IMR-90 (cell line): Measurements from ENCODE around the gene CCDC117. TPM values are rescaled to one million over a fixed set of nuclear protein-coding genes. Genes with fewer than 3 reads are reported as not detected.

Experiments
- ATAC-seq: fragments of 200-7000 bp; cut with Tn5 transposase; 2 replicates; pipeline ENCODE4 v1.9.1; 2020; ENCODE audit warnings: low read depth, mild to moderate bottlenecking, moderate library complexity
- BruUV-seq: library from RNA; stranded (reverse); fragments of 400-500 nt; replicated peaks from 2 replicates; lab custom pipeline; 2021; lab: Mats Ljungman, UMichigan
- CTCF ChIA-PET: fragments of 300-600 bp; formaldehyde crosslinking; extraction: SDS; loops from one replicate; lab custom pipeline; 2021; ENCODE audit warnings: antibody characterized with exemption; lab: Yijun Ruan, JAX
- POLR2A ChIA-PET: fragments of 300-600 bp; sonication (Branson Sonifier 250); formaldehyde crosslinking; loops from one replicate; lab custom pipeline; 2022; ENCODE audit warnings: antibody characterized with exemption; ENCODE audit not compliant: unreplicated experiment; lab: Charles Lee
- DNase-seq: peaks from one replicate; pipeline ENCODE4 v3.0.0; 2013
- H2AFZ ChIP-seq: replicated peaks from 2 replicates; pipeline ENCODE3; 2013; ENCODE audit warnings: low read length, mild to moderate bottlenecking; ENCODE audit not compliant: poor library complexity
- H2AK5ac ChIP-seq: 2 replicates; pipeline ENCODE4 v1.6.1; 2013; ENCODE audit warnings: low read depth, low read length, inconsistent platforms
- H2AK9ac ChIP-seq: replicated peaks from 2 replicates; pipeline ENCODE3; 2013; ENCODE audit warnings: mild to moderate bottlenecking, low read depth, low read length, moderate library complexity; ENCODE audit not compliant: poor library complexity
- H2BK120ac ChIP-seq: 2 replicates; pipeline ENCODE4 v1.6.1; 2013; ENCODE audit warnings: low read depth, low read length, inconsistent platforms
- H2BK15ac ChIP-seq: 3 replicates; pipeline ENCODE4 v1.6.1; 2013; ENCODE audit warnings: low read depth, low read length, inconsistent platforms
- H2BK20ac ChIP-seq: 2 replicates; pipeline ENCODE4 v1.6.1; 2013; ENCODE audit warnings: low read depth, mild to moderate bottlenecking, inconsistent platforms, low read length, moderate library complexity
- H2BK5ac ChIP-seq: 2 replicates; pipeline ENCODE4 v1.6.1; 2013; ENCODE audit warnings: mild to moderate bottlenecking, low read depth, low read length, inconsistent platforms; ENCODE audit not compliant: poor library complexity, severe bottlenecking
- H3K14ac ChIP-seq: replicated peaks from 2 replicates; pipeline ENCODE4 v1.6.1; 2013; ENCODE audit warnings: low read depth, low read length, inconsistent platforms
- H3K18ac ChIP-seq: 2 replicates; pipeline ENCODE4 v1.6.1; 2013; ENCODE audit warnings: low read depth, low read length, control low read depth
- H3K23ac ChIP-seq: 2 replicates; pipeline ENCODE4 v1.6.1; 2013; ENCODE audit warnings: low read depth, low read length, inconsistent platforms
- H3K27ac ChIP-seq: 2 replicates; pipeline ENCODE4 v1.5.1; 2013; ENCODE audit warnings: mild to moderate bottlenecking, control low read depth, low read length; ENCODE audit not compliant: insufficient read depth
- H3K27me3 ChIP-seq: 2 replicates; pipeline ENCODE4 v1.6.1; 2013; ENCODE audit warnings: low read length; ENCODE audit not compliant: control insufficient read depth, insufficient read depth
- H3K36me3 ChIP-seq: 2 replicates; pipeline ENCODE4 v1.6.1; 2013; ENCODE audit warnings: low read length, mixed read lengths; ENCODE audit not compliant: control insufficient read depth, insufficient read depth
- H3K4ac ChIP-seq: 2 replicates; pipeline ENCODE4 v1.6.1; 2013; ENCODE audit warnings: low read depth, low read length, inconsistent platforms
- H3K4me1 ChIP-seq: 2 replicates; pipeline ENCODE4 v1.6.1; 2013; ENCODE audit warnings: low read length, mixed read lengths; ENCODE audit not compliant: control insufficient read depth, insufficient read depth
- H3K4me2 ChIP-seq: 2 replicates; pipeline ENCODE4 v1.6.1; 2013; ENCODE audit warnings: low read depth, mild to moderate bottlenecking, control low read depth, low read length, moderate library complexity
- H3K4me3 ChIP-seq: 2 replicates; pipeline ENCODE4 v1.5.1; 2013; ENCODE audit warnings: low read depth, mild to moderate bottlenecking, control low read depth, low read length, moderate library complexity; ENCODE audit not compliant: insufficient read depth
- H3K56ac ChIP-seq: 2 replicates; pipeline ENCODE4 v1.6.1; 2013; ENCODE audit warnings: low read length, inconsistent platforms; ENCODE audit not compliant: insufficient read depth; ENCODE audit errors: extremely low read depth
- H3K79me1 ChIP-seq, 2 experiments: 2 replicates each; pipeline ENCODE4 v1.6.1; 2013; ENCODE audit warnings: low read length in 2 of 2, inconsistent platforms in 1 of 2, low read depth in 1 of 2
- H3K9ac ChIP-seq: 2 replicates; pipeline ENCODE4 v1.6.1; 2013; ENCODE audit warnings: low read depth, low read length, control low read depth
- H3K9me1 ChIP-seq: 2 replicates; pipeline ENCODE4 v1.6.1; 2013; ENCODE audit warnings: low read length, inconsistent platforms; ENCODE audit not compliant: insufficient read depth
- H3K9me3 ChIP-seq: 2 replicates; pipeline ENCODE4 v1.6.1; 2013; ENCODE audit warnings: low read length; ENCODE audit not compliant: control insufficient read depth, insufficient read depth
- H4K20me1 ChIP-seq: 2 replicates; pipeline ENCODE4 v1.6.1; 2013; ENCODE audit warnings: low read length, inconsistent platforms; ENCODE audit not compliant: insufficient read depth
- H4K5ac ChIP-seq: 2 replicates; pipeline ENCODE4 v1.6.1; 2013; ENCODE audit warnings: mild to moderate bottlenecking, low read depth, low read length, control low read depth
- H4K8ac ChIP-seq, 2 experiments: 2 replicates each; pipeline ENCODE4 v1.6.1; 2013; ENCODE audit warnings: low read depth in 2 of 2, low read length in 2 of 2, control low read depth in 1 of 2, inconsistent platforms in 1 of 2
- H4K91ac ChIP-seq: 2 replicates; pipeline ENCODE4 v1.6.1; 2013; ENCODE audit warnings: low read depth, low read length, inconsistent platforms; ENCODE audit not compliant: insufficient read depth
- FOS ChIP-seq: fragments of 150-350 bp; IDR thresholded peaks from 2 replicates; pipeline ENCODE4 v1.6.1; 2016; ENCODE audit warnings: low read depth, low read length
- MAZ ChIP-seq: IDR thresholded peaks from 2 replicates; pipeline ENCODE4 v1.6.1; 2012; ENCODE audit warnings: low read depth, mild to moderate bottlenecking, low read length, improper control_type of control experiment, moderate library complexity, borderline replicate concordance
- USF2 ChIP-seq: fragments of 150-350 bp; IDR thresholded peaks from 2 replicates; pipeline ENCODE4 v1.6.1; 2017; ENCODE audit warnings: mild to moderate bottlenecking, antibody characterized with exemption, low read length, low read depth
- WGBS, 2 experiments: methylation state at CpG; one replicate each; pipeline versions ENCODE4 v1.1.5 to v1.1.7; 2013; ENCODE audit warnings: missing lambda C conversion rate in 2 of 2; ENCODE audit not compliant: insufficient read length in 1 of 2; ENCODE audit errors: extremely low coverage in 2 of 2; 5-methylcytosine and 5-hydroxymethylcytosine counted together
- dilution Hi-C: fragments of 300-500 bp; cut with HindIII; formaldehyde crosslinking; loops from one replicate; pipeline ENCODE4 v1.14.3; 2018; ENCODE audit warnings: low sequenced_read_pairs; ENCODE audit not compliant: unreplicated experiment
- in situ Hi-C: fragments of 300-500 bp; cut with MboI; formaldehyde crosslinking; loops from 3 replicates; pipeline ENCODE4 v1.14.3; 2019; ENCODE audit warnings: low sequenced_read_pairs, inconsistent platforms, mixed read lengths
- intact Hi-C: fragments of 100-400 bp; cut with micrococcal nuclease; formaldehyde crosslinking; loops from 2 replicates; pipeline ENCODE4 v1.10.0; 2022
- polyA plus RNA-seq, 3 experiments: library from polyadenylated mRNA; depleted of rRNA; stranded (reverse); fragments of >200 nt; gene quantifications; 2 replicates each; pipeline ENCODE4 v1.2.3, GENCODE V29; 2012; ENCODE audit warnings: low replicate concordance in 1 of 3
- total RNA-seq: library from RNA; depleted of rRNA; stranded (reverse); fragments of >200 nt; gene quantifications from 2 replicates; pipeline ENCODE4 v1.2.3, GENCODE V29; 2012

CCDC117 gene
- total and polyA plus RNA-seq, 2 of the 4 experiments (the other 2 are of a cell fraction): 5.9 to 7.0 TPM

DNA sequence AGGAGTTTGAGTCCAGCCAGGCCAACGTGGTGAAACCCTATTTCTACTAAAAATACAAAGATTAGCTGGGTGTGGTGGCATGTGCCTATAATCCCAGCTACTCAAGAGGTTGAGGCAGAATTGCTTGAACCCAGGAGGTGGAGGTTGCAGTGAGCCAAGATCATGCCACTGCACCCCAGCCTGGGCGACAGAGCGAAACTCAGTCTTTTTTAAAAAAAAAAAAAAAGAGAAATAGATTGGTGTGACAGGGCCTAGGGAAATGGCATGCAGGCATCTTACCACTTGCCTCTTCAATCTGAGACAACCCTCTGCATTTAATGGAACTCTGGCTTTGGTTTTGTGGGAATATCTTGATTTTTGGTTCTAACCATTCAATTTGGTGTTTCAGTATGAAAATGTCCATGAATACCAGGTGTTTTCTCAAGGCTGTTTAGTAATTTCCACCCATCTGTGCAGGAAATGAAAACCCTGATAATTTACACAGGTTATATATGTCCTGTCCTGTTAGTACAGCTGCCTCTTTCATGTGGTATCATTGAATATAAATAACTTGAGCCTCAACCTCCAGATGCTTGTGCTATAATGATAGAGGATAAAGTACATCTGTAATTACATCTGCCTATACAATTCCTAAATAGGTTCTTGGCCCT, 19.5 kb downstream of the CCDC117 start:
- peaks cover 31% of the 10 kb centered on the region for H3K36me3 ChIP-seq
- TF ChIP-seq FOS (no peak), USF2 (no peak), MAZ (no peak)
- H2BK5ac ChIP-seq: no peak overlapping the region
- H3K18ac ChIP-seq: no peak overlapping the region
- H4K8ac ChIP-seq: no peak overlapping the region
- ATAC-seq: no peak
- H2AK9ac ChIP-seq: no peak overlapping the region
- no peak overlapping the region for H3K23ac ChIP-seq
- H3K4me3 ChIP-seq: no peak overlapping the region
- DNase-seq: peak; percentile 31
- no peak overlapping the region for H2BK15ac ChIP-seq
- no peak overlapping the region for H3K27ac ChIP-seq
- H4K91ac ChIP-seq: no peak overlapping the region
- H4K5ac ChIP-seq: no peak overlapping the region
- peaks cover 3% of the 10 kb centered on the region; the same call in 1 of the 2 replicates for H3K4me1 ChIP-seq
- H3K14ac ChIP-seq: no peak overlapping the region
- H3K27me3 ChIP-seq: no peaks in the 10 kb centered on the region
- intact Hi-C loops (loop anchor here (10.0 kb wide), 1 partner anchor 187 kb away; no protein-coding TSS in a partner anchor), in situ Hi-C loops (no loop called here), dilution Hi-C loops (no loop called here)
- ChIA-PET POLR2A (interaction anchor here (0.6 to 0.7 kb wide), 2 partner anchors 261 to 873 kb away, joined by 3 read pairs; partner anchors contain the start of gene PITPNB), CTCF (interaction anchor here (0.6 kb wide), 3 partner anchors 11 to 255 kb away, joined by 3 read pairs; no protein-coding TSS in a partner anchor)
- no peak overlapping the region for H2AK5ac ChIP-seq
- no peak overlapping the region for H3K4me2 ChIP-seq
- no peaks in the 10 kb centered on the region for H3K9me3 ChIP-seq
- no peak overlapping the region for H3K9ac ChIP-seq
- H2BK120ac ChIP-seq: no peak overlapping the region
- H3K9me1 ChIP-seq: peaks cover 8% of the 10 kb centered on the region; the same call in 1 of the 2 replicates
- no peak overlapping the region for H2AFZ ChIP-seq
- H3K4ac ChIP-seq: no peak overlapping the region
- BruUV-seq: no TSS peak
- H3K56ac ChIP-seq: no peak overlapping the region
- no peak overlapping the region for H2BK20ac ChIP-seq
- H3K79me1 ChIP-seq: peaks cover 19 to 28% of the 10 kb centered on the region in 2 experiments
- no CpG with 5 or more reads among the region's 3 CpGs for WGBS, 2 experiments
- peaks cover 38% of the 10 kb centered on the region for H4K20me1 ChIP-seq
